K562 (cell line): Measurements from ENCODE around the gene DLK1. TPM values are rescaled to one million over a fixed set of nuclear protein-coding genes. Genes with fewer than 3 reads are reported as not detected.

Experiments used
- ATAC-seq: fragments of 200-7000 bp; cut with Tn5 transposase; 3 replicates; pipeline ENCODE4 v1.9.1; 2020; ENCODE audit warnings: moderate library complexity
- BruUV-seq: library from RNA; stranded (reverse); fragments of 400-500 nt; replicated peaks from 2 replicates; lab custom pipeline; 2021; lab: Mats Ljungman, UMichigan
- CTCF ChIA-PET: fragments of 300-600 bp; formaldehyde crosslinking; extraction: SDS; loops from one replicate; lab custom pipeline; 2021; ENCODE audit warnings: low intra/inter-chr PET ratio; lab: Yijun Ruan, JAX
- POLR2A ChIA-PET: fragments of 300-600, 350-650 bp; sonication (Branson Sonifier 250); formaldehyde crosslinking; extraction: SDS; loops from one replicate; lab custom pipeline; 2021; ENCODE audit warnings: antibody characterized with exemption, inconsistent platforms; lab: Yijun Ruan, JAX
- DNase-seq, 4 experiments: peaks; one replicate each; pipeline versions ENCODE4 v3.0.0 to v3.0.0-alpha.2; 2011 to 2018; ENCODE audit warnings: low spot score in 3 of 4, mixed read lengths in 3 of 4; ENCODE audit errors: extremely low read depth in 1 of 4
- FAIRE-seq: peaks from 2 replicates; lab custom pipeline; 2011; peaks lifted over from hg19 to GRCh38; lab: Jason Lieb, UNC
- H2AFZ ChIP-seq: 2 replicates; pipeline ENCODE4 v1.6.0; 2011; ENCODE audit warnings: low read depth, low read length, control low read depth, inconsistent platforms
- H3K27ac ChIP-seq: fragments of 200-600 bp; 3 replicates; pipeline ENCODE4 v1.8.0; 2011; ENCODE audit warnings: low read depth, mild to moderate bottlenecking, control low read depth, inconsistent platforms, low read length, moderate library complexity, mixed read lengths; ENCODE audit errors: extremely low read depth
- H3K27me3 ChIP-seq, 2 experiments: fragments of 300-600 bp in 1 of 2; 2 replicates in 1 of 2; 3 replicates in 1 of 2; pipeline versions ENCODE4 v1.6.0 to v1.8.0; 2011; ENCODE audit warnings: inconsistent platforms in 2 of 2, low read length in 2 of 2, mild to moderate bottlenecking in 1 of 2, mixed read lengths in 1 of 2, moderate library complexity in 1 of 2; ENCODE audit not compliant: control insufficient read depth in 2 of 2, insufficient read depth in 2 of 2
- H3K36me3 ChIP-seq: fragments of 300-600 bp; 3 replicates; pipeline ENCODE4 v1.8.0; 2011; ENCODE audit warnings: mild to moderate bottlenecking, low read length, inconsistent platforms; ENCODE audit not compliant: control insufficient read depth, insufficient read depth
- H3K4me1 ChIP-seq, 2 experiments: fragments of 200-600 bp in 1 of 2; replicated peaks in 1 of 2; 2 replicates in 1 of 2; 3 replicates in 1 of 2; pipeline versions ENCODE4 v1.5.1 to v1.8.0; 2011; ENCODE audit warnings: inconsistent platforms in 2 of 2, low read length in 2 of 2, mild to moderate bottlenecking in 1 of 2, mixed read lengths in 1 of 2, moderate library complexity in 1 of 2; ENCODE audit not compliant: control insufficient read depth in 2 of 2, insufficient read depth in 2 of 2
- H3K4me2 ChIP-seq: 2 replicates; pipeline ENCODE4 v1.6.1; 2011; ENCODE audit warnings: low read length, control low read depth, inconsistent platforms, mixed read lengths; ENCODE audit not compliant: insufficient read depth
- H3K4me3 ChIP-seq: fragments of 200-600 bp; sonication (generic), shearing (Covaris generic); 2 replicates; pipeline ENCODE4 v1.5.1; 2016; ENCODE audit warnings: control low read depth, inconsistent platforms
- H3K79me2 ChIP-seq: fragments of 200-600 bp; 3 replicates; pipeline ENCODE4 v1.8.0; 2011; ENCODE audit warnings: low read length, inconsistent platforms; ENCODE audit not compliant: control insufficient read depth, insufficient read depth
- H3K9ac ChIP-seq, 2 experiments: 2 replicates each; pipeline versions ENCODE4 v1.6.0 to v1.6.1; 2011; ENCODE audit warnings: low read depth in 2 of 2, low read length in 2 of 2, control low read depth in 1 of 2, inconsistent platforms in 1 of 2, mild to moderate bottlenecking in 1 of 2, mixed read lengths in 1 of 2; ENCODE audit not compliant: insufficient read depth in 1 of 2
- H3K9me1 ChIP-seq: one replicate; pipeline ENCODE4 v1.6.0; 2011; ENCODE audit warnings: inconsistent platforms, mild to moderate bottlenecking, low read length, moderate library complexity; ENCODE audit not compliant: control insufficient read depth, insufficient read depth
- H3K9me3 ChIP-seq: replicated peaks from 2 replicates; pipeline ENCODE4 v1.5.1; 2011; ENCODE audit warnings: low read depth, low read length, inconsistent platforms; ENCODE audit not compliant: control insufficient read depth, insufficient read depth
- H4K20me1 ChIP-seq: replicated peaks from 2 replicates; pipeline ENCODE4 v1.6.1; 2011; ENCODE audit warnings: low read length, inconsistent platforms, mixed read lengths; ENCODE audit not compliant: control insufficient read depth, insufficient read depth
- ATF6 ChIP-seq: sonication (generic); formaldehyde crosslinking; IDR thresholded peaks from 2 replicates; pipeline ENCODE4 v1.4.0; 2020; ENCODE audit warnings: mild to moderate bottlenecking, missing genetic modification reagents
- CBX3 ChIP-seq, 2 experiments: IDR thresholded peaks; 1 replicate in 1 of 2; 2 replicates in 1 of 2; pipeline ENCODE4 v1.6.1; 2012; ENCODE audit warnings: inconsistent platforms in 2 of 2, low read length in 2 of 2, borderline replicate concordance in 1 of 2, control low read depth in 1 of 2
- ERF ChIP-seq: fragments of 450-650 bp; formaldehyde crosslinking; IDR thresholded peaks from 2 replicates; pipeline ENCODE4 v1.4.0; 2020; ENCODE audit warnings: mild to moderate bottlenecking, mixed read lengths
- FUS ChIP-seq: fragments of 200-400 bp; formaldehyde crosslinking; optimal IDR thresholded peaks from 2 replicates; pipeline ENCODE3; 2017; ENCODE audit warnings: low read depth, low read length
- GATAD2B ChIP-seq: fragments of 450-650 bp; IDR thresholded peaks from 2 replicates; pipeline ENCODE4 v1.6.1; 2017; ENCODE audit warnings: mild to moderate bottlenecking, borderline replicate concordance
- POLR2G ChIP-seq: fragments of 200-400 bp; formaldehyde crosslinking; IDR thresholded peaks from 2 replicates; pipeline ENCODE4 v1.6.1; 2017; ENCODE audit warnings: low read depth, mild to moderate bottlenecking, antibody characterized with exemption, low read length, moderate library complexity
- ZEB2 ChIP-seq: fragments of 450-650 bp; IDR thresholded peaks from 2 replicates; pipeline ENCODE4 v1.6.1; 2016
- ZNF280B ChIP-seq: fragments of 250-450 bp; sonication (Bioruptor Pico); IDR thresholded peaks from 2 replicates; pipeline ENCODE4 v1.5.1; 2021; ENCODE audit warnings: mild to moderate bottlenecking
- ZNF584 ChIP-seq: fragments of 200-800 bp; sonication (Bioruptor generic); IDR thresholded peaks from 2 replicates; pipeline ENCODE4 v1.6.1; 2016; ENCODE audit warnings: low read depth, mild to moderate bottlenecking, missing genetic modification characterization, missing compliant biosample characterization
- WGBS: fragments of 100-300 bp; shearing (Covaris generic); methylation state at CpG from one replicate; pipeline ENCODE4 v1.1.6; 2016; ENCODE audit warnings: low coverage, mixed read lengths; ENCODE audit not compliant: insufficient coverage; ENCODE audit errors: missing lambda C conversion rate; 5-methylcytosine and 5-hydroxymethylcytosine counted together
- in situ Hi-C: fragments of 300-500 bp; cut with MboI; formaldehyde crosslinking; loops from 4 replicates; pipeline ENCODE4 v1.15.0; 2018; ENCODE audit warnings: inconsistent platforms, mixed read lengths
- intact Hi-C: fragments of 100-400 bp; cut with micrococcal nuclease; formaldehyde crosslinking; loops from 2 replicates; pipeline ENCODE4 v1.14.2; 2022
- polyA plus RNA-seq, 8 experiments: library from polyadenylated mRNA; depleted of rRNA in 4 of 8; stranded (reverse) in 5 of 8; unstranded in 3 of 8; fragments of >200 nt; fragmentation: Nextera tagmentation in 2 of 8; fragmentation: Illumina TruSeq in 1 of 8; extraction: Ambion mirVana in 2 of 8; extraction: Trizol in 1 of 8; gene quantifications; 2 replicates each; pipeline versions ENCODE4 v1.2.1 to v1.2.3, GENCODE V29; 2011 to 2014; ENCODE audit warnings: inconsistent platforms in 1 of 8, missing spikeins in 1 of 8
- total RNA-seq, 7 experiments: library from RNA; depleted of rRNA in 6 of 7; stranded (reverse); fragments of >200 nt in 6 of 7; fragmentation: Illumina TruSeq in 2 of 7; extraction: Trizol in 2 of 7; gene quantifications; 2 replicates each; pipeline versions ENCODE4 v1.2.1 to v1.2.3, GENCODE V29; 2011 to 2021; ENCODE audit warnings: low replicate concordance in 1 of 7

DLK1 gene
- total and polyA plus RNA-seq, 9 of the 15 experiments (the other 6 are each of a cell fraction or from before 2014, with no cell fraction given) = 4.4 to 97.2 (median 15.3) TPM

GRCh38 chr14:100731011-100731670 is 4.4 kb downstream of the DLK1 start:
- POLR2A ChIA-PET = interaction anchor here (0.5 to 1.2 kb wide), 9 partner anchors 8 to 241 kb away, joined by 3 read pairs; no protein-coding TSS in a partner anchor
- Histone ChIP-seq H3K4me1 (peaks cover 5 to 26% of the 10 kb centered on the region in 2 experiments; a peak in 3 of 5 replicates), H2AFZ (no peak overlapping the region), H3K36me3 (no peaks in the 10 kb centered on the region), H4K20me1 (no peaks in the 10 kb centered on the region), H3K9me3 (no peaks in the 10 kb centered on the region), H3K79me2 (peaks cover 9% of the 10 kb centered on the region; the same call in 1 of the 3 replicates), H3K4me2 (no peak overlapping the region), H3K4me3 (no peak overlapping the region), H3K27me3 (peaks cover 0 to 10% of the 10 kb centered on the region in 2 experiments; a peak in 2 of 5 replicates), H3K27ac (no peak overlapping the region), H3K9ac (no peak overlapping the region), H3K9me1 (no peaks in the 10 kb centered on the region)
- ATAC-seq (no peak), FAIRE-seq (no peak), DNase-seq (no peak)
- intact Hi-C loops = no loop called here
- WGBS = 70% methylated on average over 6 of the region's 7 CpGs
- BruUV-seq = no TSS peak
- in situ Hi-C loops = loop anchor here (5.0 kb wide), 1 partner anchor 64 kb away; no protein-coding TSS in a partner anchor
- TF ChIP-seq GATAD2B (no peak), CBX3 (IDR thresholded peaks at IDR 0.05; ENCODE audit: borderline replicate concordance in 1 of 2, low read length in 2 of 2) (no peak), POLR2G (no peak), FUS (no peak), ZNF280B (CRISPR knock-in tag) (no peak), ATF6 (CRISPR knock-in tag) (no peak), ERF (CRISPR knock-in tag) (no peak), ZEB2 (no peak), ZNF584 (CRISPR knock-in tag) (no peak)
- CTCF ChIA-PET = no interaction called here
